CD4-positive, alpha-beta T cell treated with Interleukin-21 for 1 hour (primary cell): Measurements from ENCODE around the gene TP53AIP1.
"Not testable (repeated sequence)": the region's sequence is repeated elsewhere in the genome, so short reads cannot be mapped to it uniquely, and the experiment has no call there.

Experiments
- DNase-seq: peaks from one replicate; pipeline ENCODE4 v3.0.0-alpha.2; 2020

TP53AIP1 gene

GRCh38 chr11:128924510-128925249 lies 18.0 kb downstream of the TP53AIP1 start:
- DNase-seq = no peak

- DNase-seq = no peak
Measured at GRCh38 chr11:128924104-128924503, 18.6 kb downstream of the TP53AIP1 start.

- DNase-seq = no peak
Measured at GRCh38 chr11:128921793-128922192, 20.9 kb downstream of the TP53AIP1 start.

GRCh38 chr11:128920666-128921065 lies 22.0 kb downstream of the TP53AIP1 start:
- no peak for DNase-seq

GRCh38 chr11:128919635-128920034 lies 23.0 kb downstream of the TP53AIP1 start:
- not testable (repeated sequence) for DNase-seq

- DNase-seq = no peak
Measured at GRCh38 chr11:128919216-128919615, 23.5 kb downstream of the TP53AIP1 start.

GRCh38 chr11:128917144-128917724 lies 25.4 kb downstream of the TP53AIP1 start:
- DNase-seq = no peak

GRCh38 chr11:128916681-128917080 lies 26.0 kb downstream of the TP53AIP1 start:
- DNase-seq = no peak

GRCh38 chr11:128916037-128916572 lies 26.6 kb downstream of the TP53AIP1 start:
- no peak for DNase-seq

GRCh38 chr11:128915149-128915521 lies 27.5 kb downstream of the TP53AIP1 start:
- DNase-seq = no peak

- no peak for DNase-seq
Measured at GRCh38 chr11:128914216-128915148, 28.2 kb downstream of the TP53AIP1 start.

- DNase-seq = no peak
Measured at GRCh38 chr11:128913806-128914205, 28.9 kb downstream of the TP53AIP1 start.

GRCh38 chr11:128911701-128912100 lies 31.0 kb downstream of the TP53AIP1 start:
- DNase-seq = no peak

GRCh38 chr11:128911239-128911638 lies 31.4 kb downstream of the TP53AIP1 start:
- DNase-seq = no peak

GRCh38 chr11:128910576-128910975 lies 32.1 kb downstream of the TP53AIP1 start:
- DNase-seq = no peak

- DNase-seq = no peak
Measured at GRCh38 chr11:128909438-128910125, 33.1 kb downstream of the TP53AIP1 start.

- DNase-seq = no peak
Measured at GRCh38 chr11:128908391-128909246, 34.1 kb downstream of the TP53AIP1 start.

- DNase-seq = no peak
Measured at GRCh38 chr11:128907585-128907984, 35.1 kb downstream of the TP53AIP1 start.

GRCh38 chr11:128906185-128907050 lies 36.3 kb downstream of the TP53AIP1 start:
- DNase-seq = no peak

- peak; percentile 49 for DNase-seq
Measured at GRCh38 chr11:128905345-128906184, 37.1 kb downstream of the TP53AIP1 start.
